Activated gamma-delta T cell treated with Interleukin-2 at 50 U/mL for 16 hours (primary cell): ENCODE results near the gene APOL4.
A peak's percentile ranks its signal among the peaks of the same experiment; 100 is the strongest.
"Not testable (repeated sequence)": the region's sequence is repeated elsewhere in the genome, so short reads cannot be mapped to it uniquely, and the experiment has no call there.

Experiments
- DNase-seq: peaks from one replicate; pipeline ENCODE4 v3.0.0-alpha.2; 2020

APOL4 gene

GRCh38 chr22:36205573-36205972 is 4.0 kb upstream of the APOL4 start:
- DNase-seq, result not testable (repeated sequence)

DNA sequence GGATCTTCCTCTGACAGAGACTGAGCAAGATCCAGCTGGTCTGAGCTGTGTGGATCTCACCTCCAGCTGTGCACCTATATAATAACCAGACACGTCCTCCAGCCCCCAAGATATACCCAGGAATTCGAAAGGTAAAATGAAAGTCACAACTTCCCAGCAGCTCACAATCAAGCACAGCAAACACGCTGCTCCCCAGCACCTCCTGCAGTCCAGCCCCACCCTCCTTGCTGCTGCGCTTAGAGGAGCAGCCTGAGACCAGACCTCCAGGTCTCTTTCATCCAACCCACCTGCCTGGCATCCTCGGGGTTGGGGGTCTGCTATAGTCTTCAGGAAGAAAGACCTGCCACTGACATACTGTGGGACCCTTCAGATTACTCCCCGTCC is 3.0 kb upstream of the APOL4 start:
- no peak for DNase-seq

- DNase-seq, result no peak
Measured at GRCh38 chr22:36204001-36204631, 2.5 kb upstream of the APOL4 start.

DNA sequence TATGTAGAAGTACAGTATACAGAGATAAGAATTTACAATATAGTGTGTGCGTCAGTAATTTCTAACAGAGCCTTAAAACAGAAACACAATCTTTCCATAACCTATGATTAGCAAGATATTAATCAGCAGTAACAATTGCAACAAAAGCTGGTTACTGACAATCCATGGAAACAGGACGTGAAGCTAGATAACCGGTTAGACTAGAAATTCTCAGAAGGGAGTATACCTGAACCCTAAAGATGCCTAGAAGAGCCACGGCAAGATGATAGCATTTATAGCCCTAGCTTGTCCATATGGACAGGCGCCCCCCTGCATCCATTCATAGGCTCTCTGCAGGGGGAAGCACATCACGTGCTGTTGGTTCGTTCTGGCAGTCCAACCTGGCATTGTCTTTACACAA is 1.8 kb upstream of the APOL4 start:
- DNase-seq, result not testable (repeated sequence)

GRCh38 chr22:36202906-36203305 is 1.3 kb upstream of the APOL4 start:
- not testable (repeated sequence) for DNase-seq

DNA sequence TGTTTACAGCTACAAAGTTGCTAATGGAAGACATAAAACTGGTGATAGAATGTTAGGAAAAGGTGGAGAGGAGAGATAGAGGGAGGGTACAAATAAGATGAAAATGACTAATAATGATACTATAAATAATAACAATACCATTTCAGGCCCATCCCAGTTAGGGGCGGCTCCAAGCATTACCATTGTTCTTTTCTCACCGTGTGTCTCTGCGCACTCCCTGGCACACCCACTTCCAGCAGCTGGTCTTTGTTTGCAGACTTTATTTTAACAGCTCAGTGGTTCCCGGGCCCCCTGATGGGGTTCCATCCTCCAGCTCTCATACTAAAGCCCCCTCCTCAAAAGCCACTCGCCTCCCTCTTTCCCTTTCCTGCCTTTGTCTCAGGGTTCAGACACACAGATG is 584 bp downstream of the APOL4 start:
- DNase-seq, result not testable (repeated sequence)

GRCh38 chr22:36199001-36199551 is 2.5 kb downstream of the APOL4 start:
- no peak for DNase-seq

DNA sequence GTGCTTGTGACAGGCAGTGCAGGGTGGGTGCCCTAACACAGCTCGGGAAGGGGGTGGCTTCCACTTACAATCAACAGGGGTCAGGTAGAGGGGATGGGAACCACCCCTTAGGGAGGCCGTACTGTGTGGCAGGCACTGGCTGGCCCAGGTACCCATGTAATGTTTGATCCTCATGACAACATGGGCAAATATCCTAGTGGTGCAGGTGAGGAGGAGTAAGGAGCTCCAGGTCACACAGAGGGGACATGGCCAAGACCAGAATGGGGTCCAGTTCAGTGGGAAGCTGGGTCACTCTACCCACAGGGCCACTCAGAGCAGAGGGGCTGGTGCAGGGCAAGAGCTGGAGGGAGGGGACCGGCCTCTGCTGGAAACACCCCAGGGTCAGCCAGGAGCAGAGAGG is 3.1 kb downstream of the APOL4 start:
- no peak for DNase-seq

DNA sequence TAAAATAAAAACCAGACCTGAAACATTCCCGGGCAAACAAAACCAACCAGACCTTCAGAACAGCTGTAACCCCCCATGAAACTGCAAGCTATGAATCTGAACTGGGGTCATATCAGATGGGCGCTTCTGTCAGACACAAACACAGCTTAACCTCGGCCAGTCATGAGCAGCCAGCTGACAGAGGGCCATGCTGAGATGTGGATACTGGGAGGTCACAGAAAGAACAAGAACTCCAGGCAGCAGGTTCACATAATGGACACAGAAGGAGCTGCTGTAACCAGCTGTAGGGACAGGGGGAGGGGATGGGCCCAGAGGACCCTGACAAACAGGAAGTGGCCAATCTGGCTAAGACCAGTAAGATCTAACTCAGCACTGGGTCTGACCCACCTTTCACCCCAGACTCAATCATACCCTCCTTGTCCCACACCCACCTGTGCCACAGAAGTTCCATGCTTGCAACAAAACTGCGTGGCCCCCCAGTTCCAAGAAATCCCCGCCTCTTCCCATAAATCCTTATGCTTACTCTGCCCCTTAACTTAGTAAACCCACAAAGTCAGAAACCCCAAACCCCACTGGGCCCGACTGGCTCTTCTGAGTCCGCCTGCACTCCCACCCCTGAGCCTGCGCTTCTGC is 4.0 kb downstream of the APOL4 start:
- no peak for DNase-seq

- DNase-seq, result no peak
Measured at GRCh38 chr22:36197065-36197440, 4.6 kb downstream of the APOL4 start.

GRCh38 chr22:36196254-36197064 is 5.2 kb downstream of the APOL4 start:
- DNase-seq, result no peak

GRCh38 chr22:36194971-36195370 is 6.6 kb downstream of the APOL4 start:
- peak; percentile 28 for DNase-seq

GRCh38 chr22:36194385-36194784 is 7.2 kb downstream of the APOL4 start:
- DNase-seq, result no peak

DNA sequence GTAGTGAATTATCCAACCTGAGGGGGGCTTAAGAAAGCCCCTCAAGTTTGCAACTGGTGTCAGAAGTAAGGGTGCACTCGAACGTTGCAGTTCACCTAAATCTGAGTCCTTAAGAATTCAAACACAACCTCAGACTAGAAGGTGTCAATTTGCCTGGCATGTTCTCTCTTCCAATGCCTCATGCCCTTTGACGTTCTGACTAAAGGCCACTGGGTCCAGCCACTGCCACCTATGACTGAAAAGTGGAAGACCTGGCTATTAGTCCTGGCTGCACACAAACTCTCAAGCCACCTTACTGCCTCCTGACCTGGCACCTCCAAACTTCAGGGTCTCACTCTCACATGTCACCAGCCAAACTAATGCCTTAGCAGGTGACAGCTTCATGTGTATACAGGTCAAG is 8.0 kb downstream of the APOL4 start:
- no peak for DNase-seq

GRCh38 chr22:36193171-36193570 is 8.4 kb downstream of the APOL4 start:
- no peak for DNase-seq

GRCh38 chr22:36192542-36192941 is 9.1 kb downstream of the APOL4 start:
- no peak for DNase-seq

- DNase-seq, result no peak
Measured at GRCh38 chr22:36191106-36191836, 10.3 kb downstream of the APOL4 start.

DNA sequence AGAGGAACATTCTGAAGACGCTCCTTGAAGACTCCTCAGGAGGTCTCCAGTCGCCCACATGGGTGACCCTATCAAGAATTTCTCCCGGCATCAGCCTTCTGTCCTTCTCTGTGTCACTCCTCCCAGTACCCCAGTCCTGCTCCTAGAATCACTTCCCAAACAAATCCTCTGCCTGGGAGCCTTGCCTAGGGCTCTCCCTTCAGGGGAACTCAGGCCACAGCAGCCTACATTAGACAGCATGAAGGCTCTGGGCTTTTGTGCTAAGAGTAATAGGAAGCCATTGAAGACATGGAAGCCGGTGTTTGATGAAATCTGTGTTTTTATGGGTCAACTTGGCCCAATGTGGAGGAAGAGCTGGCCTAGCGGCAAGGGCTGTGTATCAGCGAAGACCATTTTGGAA is 13.7 kb downstream of the APOL4 start:
- not testable (repeated sequence) for DNase-seq

DNA sequence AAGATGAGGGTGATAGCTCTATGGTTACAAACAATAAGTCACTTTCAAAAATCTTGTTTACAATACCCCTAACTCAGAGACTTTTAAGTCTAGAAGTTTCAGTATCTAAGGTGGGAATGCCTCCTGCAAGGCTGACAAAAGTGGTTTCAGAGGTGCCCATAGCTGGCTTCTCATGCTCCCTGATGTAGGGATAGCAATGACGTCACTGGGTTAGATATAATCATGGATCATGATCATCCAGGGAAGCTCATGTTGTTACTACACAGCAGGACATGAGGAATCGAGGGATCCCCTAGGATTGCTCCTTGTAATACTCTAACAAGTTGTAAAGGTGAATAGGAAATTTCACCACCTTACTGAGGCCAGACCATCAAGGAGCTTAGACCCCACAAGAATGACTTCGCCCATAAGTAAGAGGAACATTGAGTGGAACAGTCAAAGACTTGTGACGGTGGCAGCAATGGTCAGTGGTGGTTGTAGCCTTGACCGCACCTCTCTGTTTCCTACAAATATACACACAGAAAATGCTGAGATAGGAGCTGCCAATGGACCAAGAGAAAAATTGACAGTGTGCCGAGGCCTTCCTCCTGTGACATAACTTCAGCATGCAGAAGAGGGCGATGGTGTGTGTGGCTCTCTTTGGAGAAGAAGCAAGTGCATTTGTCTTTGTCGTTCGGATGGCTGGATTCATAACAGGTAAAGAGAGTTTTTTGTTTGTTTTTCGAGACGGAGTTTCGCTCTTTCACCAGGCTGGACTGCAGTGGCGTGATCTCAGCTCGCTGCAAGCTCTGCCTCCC is 15.6 kb downstream of the APOL4 start:
- no peak for DNase-seq

GRCh38 chr22:36184433-36185025 is 17.1 kb downstream of the APOL4 start:
- DNase-seq, result no peak

- DNase-seq, result no peak
Measured at GRCh38 chr22:36183446-36183845, 18.2 kb downstream of the APOL4 start.

DNA sequence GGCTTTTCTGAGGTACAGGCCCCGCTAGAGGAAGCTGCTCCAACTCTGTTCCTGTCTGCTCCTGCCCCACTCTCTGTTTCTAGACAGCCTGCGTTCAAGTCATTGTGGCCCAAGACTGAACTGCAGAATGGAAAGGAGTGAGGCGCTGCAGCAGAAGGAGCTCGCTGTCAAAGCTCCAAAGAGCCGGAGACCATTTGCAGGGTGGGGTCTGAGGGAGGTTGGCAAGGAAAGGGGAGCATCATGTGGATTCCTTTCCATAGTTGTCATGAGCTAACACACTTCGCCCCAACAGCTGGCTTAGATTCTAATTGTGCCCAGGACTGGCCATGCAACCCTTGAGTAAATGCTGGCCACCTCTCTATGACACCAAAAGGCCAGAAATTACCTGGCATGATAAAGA is 18.8 kb downstream of the APOL4 start:
- DNase-seq, result no peak
